K562 treated with DMSO at 1 percent for 12 hours (cell line): ENCODE data around the gene PEX11A. TPM values are rescaled to one million over a fixed set of nuclear protein-coding genes. Genes with fewer than 3 reads are reported as not detected.

Source experiments
- total RNA-seq: library from RNA; unstranded; fragments of 300-600 nt; gene quantifications from 2 replicates; pipeline ENCODE4 v1.2.3, GENCODE V29; 2022; ENCODE audit not compliant: insufficient read depth

The PEX11A gene, protein sequence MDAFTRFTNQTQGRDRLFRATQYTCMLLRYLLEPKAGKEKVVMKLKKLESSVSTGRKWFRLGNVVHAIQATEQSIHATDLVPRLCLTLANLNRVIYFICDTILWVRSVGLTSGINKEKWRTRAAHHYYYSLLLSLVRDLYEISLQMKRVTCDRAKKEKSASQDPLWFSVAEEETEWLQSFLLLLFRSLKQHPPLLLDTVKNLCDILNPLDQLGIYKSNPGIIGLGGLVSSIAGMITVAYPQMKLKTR
- total RNA-seq, result not detected in 2 replicates

DNA sequence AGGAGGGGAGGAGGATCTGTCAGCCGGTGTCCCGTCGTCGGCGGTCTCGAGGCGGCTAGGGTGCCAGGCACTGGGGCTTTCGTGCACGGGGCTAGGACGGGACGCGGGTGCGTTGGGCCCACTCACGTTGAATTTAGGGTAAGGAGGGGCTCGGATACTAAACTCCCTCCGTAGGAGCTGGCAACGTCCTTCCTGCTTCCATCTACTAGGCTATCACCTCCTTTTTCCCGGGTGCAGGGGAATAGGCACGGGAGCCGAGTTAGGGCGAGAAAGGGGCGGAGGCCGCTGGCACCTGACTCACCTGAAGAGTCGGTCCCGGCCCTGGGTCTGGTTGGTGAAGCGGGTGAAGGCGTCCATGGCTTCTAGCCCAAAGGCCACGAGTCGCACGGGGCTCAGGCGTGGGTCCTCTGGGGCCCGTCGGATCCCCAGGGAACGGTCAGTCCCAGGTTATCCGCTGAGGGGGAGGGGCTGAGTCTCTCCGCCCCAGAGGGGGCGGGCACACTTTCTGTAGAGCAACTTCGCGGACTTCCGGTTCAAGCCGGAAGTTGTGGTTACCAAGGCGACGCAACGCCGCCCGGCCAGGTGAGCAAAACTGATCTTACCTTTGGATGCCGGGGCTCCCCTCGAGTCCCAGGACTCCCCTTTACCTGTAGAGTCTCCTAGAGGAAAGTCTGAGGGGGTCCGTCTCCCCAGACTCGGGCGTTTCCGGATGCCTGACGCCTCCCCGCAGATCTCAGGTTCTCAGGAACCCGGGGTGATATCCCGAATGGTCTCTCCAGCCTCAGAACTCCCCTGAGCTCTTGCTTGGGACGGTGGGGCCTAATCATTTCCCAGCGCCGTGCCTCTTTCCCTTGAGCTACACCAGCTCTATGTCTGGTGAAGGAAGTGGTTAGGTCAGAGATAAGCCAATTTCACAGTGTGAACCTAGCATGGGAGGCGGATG lies at the start of gene PEX11A, which contains the start of gene WDR93:
PEX11A (minus strand) TSS at position 479 of the 943 bp plus-strand sequence; CDS start at position 357, 122 bp downstream.
WDR93 (plus strand) TSS at position 536 of the 943 bp plus-strand sequence. CDS start 10,936 bp downstream, outside the sequence.

DNA sequence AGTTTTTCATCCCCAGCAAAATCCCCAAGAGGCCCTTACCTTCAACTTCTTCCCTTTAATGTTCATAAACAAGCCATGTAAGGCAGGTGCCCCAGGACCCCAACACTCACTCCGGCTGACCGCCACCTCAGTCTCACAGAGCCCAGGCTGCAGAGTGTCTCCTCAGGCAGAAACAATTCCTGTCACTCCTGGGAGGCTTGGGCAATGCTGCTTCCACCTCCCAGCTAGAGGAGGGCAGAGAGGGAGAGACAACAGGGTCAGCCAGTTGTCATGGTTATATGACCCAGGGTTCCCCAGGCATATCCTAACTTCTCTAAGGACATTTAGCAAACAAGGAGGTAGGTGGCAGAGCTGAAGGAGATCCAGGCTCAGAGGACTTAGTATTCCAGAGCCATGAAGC lies 11.3 kb downstream of the PEX11A start, which contains the start of gene PLIN1:
PLIN1 (minus strand) TSS at position 156 of the 400 bp plus-strand sequence. CDS start 1,878 bp downstream, outside the sequence.

DNA sequence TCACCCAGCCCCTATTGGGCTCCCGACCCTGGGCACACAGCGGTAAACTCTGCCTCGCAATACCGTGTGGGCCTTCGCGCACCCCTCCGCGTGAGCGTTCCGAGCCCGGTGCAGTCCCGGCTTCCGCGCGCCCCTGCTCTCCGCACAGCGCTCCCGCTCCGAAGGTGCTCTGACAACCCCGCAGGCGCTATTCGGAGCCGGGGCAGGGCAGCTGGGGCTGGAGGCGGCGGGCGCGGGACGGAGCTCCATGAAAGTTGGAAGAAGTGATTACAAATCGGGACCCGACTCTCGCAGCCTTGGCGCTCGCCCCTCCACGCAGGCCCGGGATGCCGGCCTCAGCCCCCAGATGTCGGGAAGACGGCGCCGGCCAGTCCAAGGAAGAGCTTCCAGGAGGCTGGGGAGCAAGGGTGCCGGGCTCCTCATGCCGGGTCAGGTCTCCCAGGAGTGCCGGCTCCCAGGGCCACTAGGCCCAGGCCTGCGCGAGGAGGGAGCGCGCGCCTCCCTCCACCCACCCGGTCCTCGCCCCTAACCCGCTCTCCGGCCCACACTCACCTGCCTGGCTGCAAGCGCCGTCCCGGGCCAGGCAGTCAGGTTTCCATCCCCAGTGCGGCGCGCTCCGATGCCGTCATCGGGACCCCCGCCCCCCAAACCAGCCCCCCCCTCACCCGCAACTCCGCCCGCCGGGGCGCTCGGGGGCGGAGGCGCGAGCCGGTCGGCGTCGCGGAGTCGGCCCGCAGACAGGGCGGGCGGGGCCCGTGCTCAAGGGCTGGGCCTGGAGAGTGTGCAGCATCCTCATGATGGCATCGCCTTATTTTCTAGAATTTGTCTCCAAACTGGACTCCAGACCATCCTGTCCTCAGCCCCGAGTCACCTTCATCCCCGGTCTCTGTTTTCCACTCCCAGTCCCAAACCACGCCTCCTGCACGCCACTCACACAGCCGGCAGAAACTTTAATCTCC lies 35.4 kb downstream of the PEX11A start, which contains the start of gene KIF7:
KIF7 (minus strand) TSS at position 621 of the 959 bp plus-strand sequence. CDS start 2,537 bp downstream, outside the sequence.

Other genes starting within 250 kb of the PEX11A start
- not detected in 2 replicates for gene RHCG, start 194.2 kb downstream of the PEX11A start, total RNA-seq
- 6.4 and 15.1 TPM in 2 replicates for gene TICRR, start 115.3 kb downstream of the PEX11A start, total RNA-seq
- 1.2 and 1.6 TPM in 2 replicates for gene KIF7, start 35.3 kb downstream of the PEX11A start, total RNA-seq
- not detected in 2 replicates for gene PLIN1, start 11.4 kb downstream of the PEX11A start, total RNA-seq
- gene WDR93, start 57 bp upstream of the PEX11A start, total RNA-seq, result not detected in 2 replicates
- gene MESP1, start 60.5 kb upstream of the PEX11A start, total RNA-seq, result 0.34 and 0.43 TPM in 2 replicates
- gene MESP2, start 85.6 kb upstream of the PEX11A start, total RNA-seq, result not detected in 2 replicates
- 0.42 and 4.7 TPM in 2 replicates for gene ANPEP, start 124.1 kb upstream of the PEX11A start, total RNA-seq
- gene AP3S2, start 203.2 kb upstream of the PEX11A start, total RNA-seq, result 14.5 and 42.3 TPM in 2 replicates
- gene ARPIN, start 222.2 kb upstream of the PEX11A start, total RNA-seq, result not detected in 2 replicates